Skeletal muscle tissue (tissue), 4 donors: Measurements from ENCODE around the gene FRAT2. TPM values are rescaled to one million over a fixed set of nuclear protein-coding genes. Genes with fewer than 3 reads are reported as not detected.

Experiments
- H3K27ac ChIP-seq: one replicate; pipeline ENCODE4 v1.7.0; 2013; ENCODE audit warnings: mild to moderate bottlenecking, low read depth, low read length, inconsistent platforms
- H3K27me3 ChIP-seq, 3 donors: one replicate each; pipeline ENCODE4 v1.7.0; 2013; ENCODE audit warnings: low read length in 3 of 3; ENCODE audit not compliant: control insufficient read depth in 3 of 3, insufficient read depth in 3 of 3
- H3K36me3 ChIP-seq, 3 donors: one replicate each; pipeline ENCODE4 v1.7.0; 2013; ENCODE audit warnings: low read length in 3 of 3; ENCODE audit not compliant: control insufficient read depth in 3 of 3, insufficient read depth in 3 of 3
- H3K4me1 ChIP-seq, 3 donors: one replicate each; pipeline ENCODE4 v1.7.0; 2013; ENCODE audit warnings: low read length in 3 of 3, mild to moderate bottlenecking in 3 of 3; ENCODE audit not compliant: control insufficient read depth in 3 of 3, insufficient read depth in 3 of 3
- H3K4me3 ChIP-seq, 3 donors: one replicate each; pipeline ENCODE4 v1.7.0; 2013; ENCODE audit warnings: low read length in 3 of 3
- H3K9ac ChIP-seq, 3 donors: one replicate each; pipeline ENCODE4 v1.7.0; 2013; ENCODE audit warnings: low read length in 3 of 3, mild to moderate bottlenecking in 3 of 3, moderate library complexity in 2 of 3, low read depth in 1 of 3
- H3K9me3 ChIP-seq, 3 donors: one replicate each; pipeline ENCODE4 v1.7.0; 2013; ENCODE audit warnings: low read length in 3 of 3; ENCODE audit not compliant: control insufficient read depth in 3 of 3
- total RNA-seq: library from RNA; depleted of rRNA; stranded (reverse); fragments of >200 nt; gene quantifications from one replicate; pipeline ENCODE4 v1.2.3, GENCODE V29; 2014
- donor health status: Osteomylitis.

The FRAT2 gene
- total RNA-seq, 1 donor from 2014 or later, result 8.9 TPM

DNA sequence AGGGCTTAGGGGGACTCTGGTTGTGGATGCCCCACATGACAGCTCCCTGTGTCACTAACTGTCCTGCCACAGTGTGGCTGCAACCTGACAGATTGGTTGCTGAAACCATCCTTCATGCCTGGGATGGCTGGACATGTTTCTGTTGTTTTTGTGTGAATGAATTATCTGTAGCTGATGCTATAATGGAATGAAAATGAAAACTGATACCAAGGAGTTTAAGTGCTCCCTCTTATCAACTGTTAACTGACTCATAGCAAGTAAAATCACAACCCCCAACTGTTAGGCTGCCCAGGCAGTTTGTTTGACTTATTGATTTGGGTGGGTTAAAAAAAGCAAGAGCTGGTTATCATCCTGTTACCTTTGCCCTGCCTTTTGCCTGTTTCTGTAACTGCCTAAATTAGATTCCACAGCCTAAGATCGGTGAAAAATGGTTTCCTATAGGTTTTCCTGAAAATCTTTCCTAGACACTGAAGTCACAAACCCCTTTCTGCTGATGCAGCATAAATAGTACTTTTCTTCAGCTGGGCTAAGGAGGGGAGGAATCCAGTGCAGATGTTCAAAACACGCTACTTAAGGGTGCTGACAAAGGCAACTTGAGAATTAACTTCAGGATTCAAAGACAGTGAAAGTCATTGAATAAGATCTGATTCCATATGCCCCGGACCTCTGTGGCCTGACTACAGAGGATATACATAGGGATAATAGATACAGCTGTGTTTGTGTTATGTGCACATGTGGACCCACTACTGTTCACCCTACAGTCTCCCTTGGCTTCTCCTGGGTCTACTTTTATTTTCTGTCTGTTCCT is 5.7 kb downstream of the FRAT2 start:
- Histone ChIP-seq H3K27ac (no peak overlapping the region), H3K4me3 (no peak overlapping the region), H3K9me3 (no peaks in the 10 kb centered on the region), H3K4me1 (peaks cover 17 to 29% (median 24%) of the 10 kb centered on the region in 3 donors), H3K36me3 (peaks cover 0 to 7% (median 6%) of the 10 kb centered on the region in 3 donors), H3K9ac (no peak overlapping the region), H3K27me3 (no peaks in the 10 kb centered on the region)

DNA sequence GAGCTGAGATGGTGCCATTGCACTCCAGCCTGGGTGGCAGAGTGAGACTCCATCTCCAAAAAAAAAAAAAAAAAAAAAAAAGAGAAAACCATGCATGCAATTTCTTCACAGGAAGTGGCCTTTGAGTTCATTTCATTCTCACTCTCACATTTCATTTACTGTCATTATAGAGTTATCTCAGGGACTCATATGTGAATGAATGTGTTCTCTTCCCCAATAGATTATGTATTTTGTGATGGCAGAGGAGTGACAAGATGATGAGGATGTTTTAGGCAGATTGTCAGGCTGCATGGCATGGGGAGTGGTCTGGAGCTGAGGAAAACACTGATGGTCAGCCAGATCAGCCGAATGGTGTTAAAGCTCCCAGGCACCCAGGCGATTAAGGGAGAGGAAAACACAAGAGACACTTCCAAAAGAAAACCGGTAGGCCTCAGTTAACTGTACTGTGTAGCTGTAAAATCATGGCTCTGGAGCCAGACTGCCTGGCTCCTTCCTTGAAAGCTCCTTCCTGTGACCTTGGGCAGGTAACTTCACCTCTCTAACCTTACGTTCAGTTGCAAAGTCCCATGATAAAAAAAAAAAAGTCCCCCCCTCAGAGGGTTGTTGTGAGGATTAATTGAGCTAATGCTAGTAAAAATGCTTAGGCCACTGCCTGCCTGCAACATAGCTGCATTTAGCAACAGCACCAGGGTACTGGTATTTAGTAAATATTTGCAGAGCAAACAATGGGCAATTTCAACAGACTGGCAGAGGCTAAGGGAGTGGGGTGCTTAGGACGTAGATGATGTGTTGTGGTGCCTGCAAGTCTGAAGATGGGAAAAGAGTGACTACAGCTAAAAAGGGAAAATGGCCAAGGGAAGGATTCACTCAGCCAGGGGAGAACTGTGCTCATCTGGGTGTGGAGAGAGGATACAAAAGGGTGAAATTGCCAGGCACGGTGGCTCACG is 6.9 kb downstream of the FRAT2 start:
- Histone ChIP-seq H3K4me3 (no peak overlapping the region), H3K27ac (no peak overlapping the region), H3K9me3 (no peaks in the 10 kb centered on the region), H3K9ac (no peak overlapping the region), H3K27me3 (no peaks in the 10 kb centered on the region), H3K4me1 (peaks cover 13 to 22% (median 14%) of the 10 kb centered on the region in 3 donors), H3K36me3 (peaks cover 0 to 7% (median 6%) of the 10 kb centered on the region in 3 donors)

DNA sequence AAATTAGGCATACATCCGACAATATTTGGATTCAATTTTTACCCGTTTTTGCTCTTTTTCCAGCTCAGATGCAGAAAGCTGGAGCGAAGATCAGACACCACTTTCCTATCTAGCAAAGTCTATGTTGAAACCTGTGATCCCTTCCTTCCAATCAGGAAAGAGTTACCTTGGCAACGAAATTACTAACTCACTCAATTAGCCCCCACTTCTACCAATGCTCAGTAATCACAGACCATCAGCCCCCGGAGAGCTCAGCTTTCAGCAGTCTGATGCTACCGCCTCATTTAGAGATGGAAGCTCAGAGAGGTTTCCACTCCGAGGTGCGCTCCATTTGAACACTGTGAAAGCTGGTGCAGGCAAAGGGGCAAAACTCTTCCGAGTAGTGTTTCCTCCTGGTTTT is 8.8 kb downstream of the FRAT2 start:
- Histone ChIP-seq H3K9me3 (no peaks in the 10 kb centered on the region), H3K9ac (no peak overlapping the region), H3K36me3 (peaks cover 0 to 7% (median 6%) of the 10 kb centered on the region in 3 donors), H3K4me1 (peaks cover 13 to 21% (median 15%) of the 10 kb centered on the region in 3 donors), H3K4me3 (no peak overlapping the region), H3K27me3 (no peaks in the 10 kb centered on the region), H3K27ac (no peak overlapping the region)

DNA sequence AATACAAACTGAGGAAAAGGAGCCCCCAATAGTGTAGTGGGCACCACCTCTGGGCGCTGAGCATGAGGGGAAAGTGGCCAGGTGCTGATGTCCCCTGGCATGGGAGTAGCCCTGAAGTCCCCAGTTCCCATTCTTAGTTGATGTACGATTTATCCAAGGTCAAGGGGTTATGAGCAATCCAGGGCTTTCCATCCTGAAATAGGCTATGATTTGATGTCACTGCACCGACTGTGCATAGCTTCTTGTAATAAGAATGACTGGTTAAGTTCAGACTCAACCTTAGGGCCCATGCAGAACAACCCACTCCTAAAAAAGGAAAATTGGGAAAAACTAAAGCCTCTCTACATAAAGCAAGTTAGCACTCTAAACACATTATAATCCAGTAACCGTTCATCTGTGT is 11.0 kb downstream of the FRAT2 start:
- no peak overlapping the region for H3K27ac ChIP-seq
- no peak overlapping the region for H3K9ac ChIP-seq

DNA sequence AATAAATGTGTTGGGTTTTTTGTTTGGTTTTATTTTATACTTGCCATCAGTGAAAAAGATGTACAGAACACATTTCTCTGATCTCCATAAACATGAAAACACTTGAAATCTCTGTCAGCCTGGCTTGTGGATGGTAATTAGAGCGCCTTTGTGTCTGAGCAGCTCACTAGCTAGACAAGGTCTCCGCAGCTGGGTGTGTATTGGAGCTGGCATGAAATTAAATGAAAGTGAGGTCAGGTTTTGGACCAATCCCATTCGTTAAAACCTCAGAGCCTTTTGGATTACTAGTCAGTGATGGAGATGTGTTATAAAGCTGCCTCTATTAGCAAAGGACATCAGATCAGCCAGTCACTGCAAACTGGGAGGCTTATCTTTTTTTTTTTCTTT is 12.7 kb downstream of the FRAT2 start:
- Histone ChIP-seq H3K4me1 (peaks cover 20 to 29% (median 24%) of the 10 kb centered on the region in 3 donors), H3K9me3 (no peaks in the 10 kb centered on the region), H3K27me3 (no peaks in the 10 kb centered on the region), H3K9ac (no peak overlapping the region), H3K27ac (no peak overlapping the region), H3K36me3 (no peaks in the 10 kb centered on the region), H3K4me3 (peak overlapping the region in 1 of 3 donors; percentile 49)

More for the DNA sequence above, 11.0 kb downstream of the FRAT2 start:
- Histone ChIP-seq H3K9me3 (no peaks in the 10 kb centered on the region), H3K4me1 (peaks cover 19 to 28% (median 22%) of the 10 kb centered on the region in 3 donors), H3K4me3 (no peak overlapping the region), H3K36me3 (peaks cover 0 to under 1% (median 0%) of the 10 kb centered on the region in 3 donors), H3K27me3 (no peaks in the 10 kb centered on the region)

DNA sequence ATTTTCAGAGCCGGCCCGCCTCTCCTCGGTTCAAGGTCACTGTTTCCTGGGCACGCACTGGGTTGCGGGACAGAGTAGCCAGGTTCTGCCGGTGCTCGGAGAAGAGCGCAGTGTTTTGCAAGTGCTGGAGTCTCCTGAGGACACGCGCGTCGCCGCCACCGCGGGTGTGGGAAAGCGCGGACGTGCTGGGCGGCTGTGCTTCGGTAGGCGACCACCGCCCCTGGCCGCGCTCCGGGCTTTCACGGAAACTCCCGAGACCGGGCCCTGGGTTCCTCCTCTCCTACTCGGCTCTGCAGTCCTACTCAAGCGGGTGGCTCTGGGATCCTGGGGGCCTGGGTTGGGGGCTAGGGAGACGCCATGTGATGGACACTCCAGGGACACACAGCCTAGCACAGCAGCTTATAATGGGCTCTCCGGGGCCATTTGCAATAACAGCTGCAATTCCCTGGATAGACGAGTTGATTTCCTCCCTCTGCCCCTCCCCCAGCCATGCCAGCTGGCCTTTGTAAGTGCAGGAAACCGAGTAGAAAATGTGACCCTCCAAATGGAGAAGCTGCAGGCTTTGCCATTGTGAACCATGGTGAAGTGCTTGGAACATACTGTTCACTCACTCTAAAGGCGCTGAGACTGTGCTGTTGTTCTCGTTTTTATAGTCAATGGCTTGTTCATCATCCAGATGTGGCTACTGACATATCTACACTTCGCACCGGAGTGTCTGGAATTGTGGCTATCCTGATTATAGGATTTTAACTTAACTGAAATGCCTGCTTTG is 13.3 kb downstream of the FRAT2 start:
- H3K27ac ChIP-seq, result no peak overlapping the region
- H3K9ac ChIP-seq, result peak overlapping the region; percentile 67 to 99 (median 97)

DNA sequence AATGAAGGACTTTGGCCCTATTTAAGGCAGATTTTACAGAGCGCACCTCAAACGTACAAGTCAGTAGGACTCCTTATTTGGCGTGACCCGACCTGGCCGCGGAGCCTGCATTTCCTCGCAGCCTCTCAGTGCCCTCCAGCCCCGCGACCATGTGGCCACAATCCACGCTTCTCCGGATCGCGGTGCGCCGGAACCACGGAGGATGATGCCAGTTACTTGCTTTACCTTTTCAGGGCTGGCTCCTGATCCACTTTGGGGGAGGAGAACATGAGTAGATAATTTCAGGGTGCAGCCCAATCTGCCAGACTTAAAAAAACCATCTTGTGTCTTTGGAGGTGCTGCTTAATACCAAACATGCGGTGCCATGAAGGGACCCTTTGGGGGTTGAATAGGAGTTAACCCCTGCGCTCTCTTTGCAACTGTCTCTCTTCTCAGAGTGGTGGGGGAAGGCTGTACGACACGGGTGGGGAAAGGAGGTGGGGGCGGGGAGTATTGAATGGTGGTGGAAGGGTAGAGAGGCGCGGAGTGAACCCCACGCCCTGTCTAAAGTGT is 14.0 kb downstream of the FRAT2 start:
- no peaks in the 10 kb centered on the region for H3K36me3 ChIP-seq
- H3K9ac ChIP-seq, result peak overlapping the region; percentile 67 to 99 (median 97)
- H3K9me3 ChIP-seq, result no peaks in the 10 kb centered on the region
- H3K4me3 ChIP-seq, result peak overlapping the region; percentile 78 to 91 (median 91)
- H3K27ac ChIP-seq, result peak overlapping the region; percentile 49
- H3K4me1 ChIP-seq, result peaks cover 20 to 29% (median 24%) of the 10 kb centered on the region in 3 donors
- H3K27me3 ChIP-seq, result no peaks in the 10 kb centered on the region

More for the DNA sequence above, 13.3 kb downstream of the FRAT2 start:
- no peaks in the 10 kb centered on the region for H3K9me3 ChIP-seq
- H3K36me3 ChIP-seq, result no peaks in the 10 kb centered on the region
- H3K4me3 ChIP-seq, result peak overlapping the region; percentile 49 to 91 (median 91)
- H3K4me1 ChIP-seq, result peaks cover 20 to 29% (median 24%) of the 10 kb centered on the region in 3 donors
- no peaks in the 10 kb centered on the region for H3K27me3 ChIP-seq

DNA sequence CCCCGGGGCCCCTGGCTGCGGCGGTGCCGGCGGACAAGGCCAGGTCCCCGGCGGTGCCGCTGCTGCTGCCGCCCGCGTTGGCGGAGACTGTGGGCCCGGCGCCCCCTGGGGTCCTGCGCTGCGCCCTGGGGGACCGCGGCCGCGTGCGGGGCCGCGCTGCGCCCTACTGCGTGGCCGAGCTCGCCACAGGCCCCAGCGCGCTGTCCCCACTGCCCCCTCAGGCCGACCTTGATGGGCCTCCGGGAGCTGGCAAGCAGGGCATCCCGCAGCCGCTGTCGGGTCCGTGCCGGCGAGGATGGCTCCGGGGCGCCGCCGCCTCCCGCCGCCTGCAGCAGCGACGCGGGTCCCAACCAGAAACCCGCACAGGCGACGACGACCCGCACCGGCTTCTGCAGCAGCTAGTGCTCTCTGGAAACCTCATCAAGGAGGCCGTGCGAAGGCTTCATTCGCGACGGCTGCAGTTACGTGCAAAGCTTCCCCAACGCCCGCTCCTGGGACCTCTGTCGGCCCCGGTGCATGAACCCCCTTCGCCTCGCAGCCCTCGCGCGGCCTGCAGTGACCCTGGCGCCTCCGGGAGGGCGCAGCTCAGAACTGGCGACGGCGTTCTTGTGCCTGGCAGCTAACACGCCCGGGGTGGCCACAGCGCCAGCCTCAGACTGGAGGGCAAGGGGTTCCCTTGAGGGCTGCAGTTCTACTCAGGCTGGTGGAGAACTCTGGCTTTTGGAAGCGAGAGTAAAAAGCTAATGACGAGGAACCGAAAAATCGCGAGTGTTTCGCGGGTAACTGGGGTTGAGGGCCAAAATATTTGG is 14.7 kb downstream of the FRAT2 start:
- Histone ChIP-seq H3K27me3 (no peaks in the 10 kb centered on the region), H3K9ac (peak overlapping the region; percentile 67 to 99 (median 97)), H3K4me1 (peaks cover 20 to 29% (median 24%) of the 10 kb centered on the region in 3 donors), H3K4me3 (peak overlapping the region; percentile 78 to 91 (median 91)), H3K36me3 (no peaks in the 10 kb centered on the region), H3K27ac (peak overlapping the region; percentile 96), H3K9me3 (no peaks in the 10 kb centered on the region)
